Breast epithelium (tissue), 3 donors: ENCODE results near the gene OXCT2.

Experiments
- POLR2A ChIP-seq: fragments of 450-650 bp; IDR thresholded peaks from one replicate; pipeline ENCODE4 v1.6.1; 2016; ENCODE audit warnings: antibody characterized with exemption, mild to moderate bottlenecking, moderate library complexity
- POLR2AphosphoS5 ChIP-seq, 3 donors: sonication (generic); formaldehyde crosslinking; IDR thresholded peaks; one replicate each; pipeline ENCODE4 v1.6.1; 2017; ENCODE audit warnings: antibody characterized with exemption in 3 of 3
- TF ChIP-seq, protein P1 (sequence below), 3 donors: fragments of 450-650 bp; IDR thresholded peaks; one replicate each; pipeline ENCODE4 v1.5.1; 2016 to 2017; ENCODE audit warnings: antibody characterized with exemption in 3 of 3, mild to moderate bottlenecking in 3 of 3, moderate library complexity in 3 of 3

- no peak for TF ChIP-seq POLR2AphosphoS5 (IDR thresholded peaks at IDR 0.05)
- TF ChIP-seq, protein P1, sequence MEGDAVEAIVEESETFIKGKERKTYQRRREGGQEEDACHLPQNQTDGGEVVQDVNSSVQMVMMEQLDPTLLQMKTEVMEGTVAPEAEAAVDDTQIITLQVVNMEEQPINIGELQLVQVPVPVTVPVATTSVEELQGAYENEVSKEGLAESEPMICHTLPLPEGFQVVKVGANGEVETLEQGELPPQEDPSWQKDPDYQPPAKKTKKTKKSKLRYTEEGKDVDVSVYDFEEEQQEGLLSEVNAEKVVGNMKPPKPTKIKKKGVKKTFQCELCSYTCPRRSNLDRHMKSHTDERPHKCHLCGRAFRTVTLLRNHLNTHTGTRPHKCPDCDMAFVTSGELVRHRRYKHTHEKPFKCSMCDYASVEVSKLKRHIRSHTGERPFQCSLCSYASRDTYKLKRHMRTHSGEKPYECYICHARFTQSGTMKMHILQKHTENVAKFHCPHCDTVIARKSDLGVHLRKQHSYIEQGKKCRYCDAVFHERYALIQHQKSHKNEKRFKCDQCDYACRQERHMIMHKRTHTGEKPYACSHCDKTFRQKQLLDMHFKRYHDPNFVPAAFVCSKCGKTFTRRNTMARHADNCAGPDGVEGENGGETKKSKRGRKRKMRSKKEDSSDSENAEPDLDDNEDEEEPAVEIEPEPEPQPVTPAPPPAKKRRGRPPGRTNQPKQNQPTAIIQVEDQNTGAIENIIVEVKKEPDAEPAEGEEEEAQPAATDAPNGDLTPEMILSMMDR (IDR thresholded peaks at IDR 0.05) = no peak
- no peak for TF ChIP-seq POLR2A
These were observed 33.5 kb downstream of the OXCT2 start for GRCh38 chr1:39737546-39738169.
